ENCODE data around the gene TPH2. TPM values are rescaled to one million over a fixed set of nuclear protein-coding genes. Genes with fewer than 3 reads are reported as not detected.

TPH2 gene
- total RNA-seq, 4 donors from 2014 or later: not detected

DNA sequence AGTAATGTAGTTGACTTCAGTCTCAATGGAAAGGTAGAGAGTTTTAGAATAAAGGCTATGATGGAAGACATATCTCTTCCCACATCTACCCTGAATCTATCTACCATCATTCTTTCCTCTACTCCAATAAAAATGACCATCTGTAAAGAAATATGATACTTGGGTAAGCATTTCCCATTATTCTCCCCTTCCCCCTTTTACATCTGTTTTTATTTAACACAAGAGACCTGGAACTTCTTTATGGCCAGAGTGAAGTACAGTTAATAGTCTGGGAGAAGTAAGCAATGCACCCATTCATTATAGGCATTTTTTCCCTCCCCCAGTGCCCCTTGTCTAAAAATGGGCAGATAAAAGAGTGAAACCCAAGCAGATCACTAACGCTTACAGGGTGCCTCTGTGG, 6.5 kb downstream of the TPH2 start:
- Histone ChIP-seq H3K4me3 (no peak overlapping the region), H3K27ac (no peak overlapping the region), H3K36me3 (no peaks in the 10 kb centered on the region), H3K4me1 (no peaks in the 10 kb centered on the region), H3K9me3 (no peaks in the 10 kb centered on the region), H3K27me3 (no peaks in the 10 kb centered on the region)
- no peak for DNase-seq
- TF ChIP-seq, protein P1, sequence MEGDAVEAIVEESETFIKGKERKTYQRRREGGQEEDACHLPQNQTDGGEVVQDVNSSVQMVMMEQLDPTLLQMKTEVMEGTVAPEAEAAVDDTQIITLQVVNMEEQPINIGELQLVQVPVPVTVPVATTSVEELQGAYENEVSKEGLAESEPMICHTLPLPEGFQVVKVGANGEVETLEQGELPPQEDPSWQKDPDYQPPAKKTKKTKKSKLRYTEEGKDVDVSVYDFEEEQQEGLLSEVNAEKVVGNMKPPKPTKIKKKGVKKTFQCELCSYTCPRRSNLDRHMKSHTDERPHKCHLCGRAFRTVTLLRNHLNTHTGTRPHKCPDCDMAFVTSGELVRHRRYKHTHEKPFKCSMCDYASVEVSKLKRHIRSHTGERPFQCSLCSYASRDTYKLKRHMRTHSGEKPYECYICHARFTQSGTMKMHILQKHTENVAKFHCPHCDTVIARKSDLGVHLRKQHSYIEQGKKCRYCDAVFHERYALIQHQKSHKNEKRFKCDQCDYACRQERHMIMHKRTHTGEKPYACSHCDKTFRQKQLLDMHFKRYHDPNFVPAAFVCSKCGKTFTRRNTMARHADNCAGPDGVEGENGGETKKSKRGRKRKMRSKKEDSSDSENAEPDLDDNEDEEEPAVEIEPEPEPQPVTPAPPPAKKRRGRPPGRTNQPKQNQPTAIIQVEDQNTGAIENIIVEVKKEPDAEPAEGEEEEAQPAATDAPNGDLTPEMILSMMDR (IDR thresholded peaks at IDR 0.05): no peak
- no peak for TF ChIP-seq POLR2A (IDR thresholded peaks at IDR 0.05)

DNA sequence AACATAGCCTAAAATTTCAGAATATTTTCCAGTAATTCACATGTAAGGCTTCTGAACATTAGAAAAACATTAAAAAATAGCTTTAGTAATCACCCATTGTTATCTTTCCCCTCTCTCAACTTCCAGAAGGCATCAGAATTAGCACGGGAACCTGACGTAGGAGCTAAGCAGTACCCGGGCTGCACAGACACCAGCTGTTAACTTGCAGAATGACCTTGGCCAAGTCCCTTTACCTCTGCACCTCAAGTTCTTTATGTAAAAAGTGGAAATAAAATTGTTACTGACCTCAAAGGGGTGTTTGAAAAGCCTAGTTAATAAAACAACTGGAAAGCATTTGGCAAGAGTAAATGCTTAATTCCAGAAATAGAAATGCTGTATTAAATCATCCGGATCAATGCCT, 7.2 kb downstream of the TPH2 start:
- Histone ChIP-seq H3K9me3 (no peaks in the 10 kb centered on the region), H3K27me3 (no peaks in the 10 kb centered on the region), H3K4me3 (no peak overlapping the region), H3K4me1 (no peaks in the 10 kb centered on the region), H3K27ac (no peak overlapping the region), H3K36me3 (no peaks in the 10 kb centered on the region)
- no peak for DNase-seq
- no peak for TF ChIP-seq POLR2A (IDR thresholded peaks at IDR 0.05)
- TF ChIP-seq, protein P1 (IDR thresholded peaks at IDR 0.05): no peak

DNA sequence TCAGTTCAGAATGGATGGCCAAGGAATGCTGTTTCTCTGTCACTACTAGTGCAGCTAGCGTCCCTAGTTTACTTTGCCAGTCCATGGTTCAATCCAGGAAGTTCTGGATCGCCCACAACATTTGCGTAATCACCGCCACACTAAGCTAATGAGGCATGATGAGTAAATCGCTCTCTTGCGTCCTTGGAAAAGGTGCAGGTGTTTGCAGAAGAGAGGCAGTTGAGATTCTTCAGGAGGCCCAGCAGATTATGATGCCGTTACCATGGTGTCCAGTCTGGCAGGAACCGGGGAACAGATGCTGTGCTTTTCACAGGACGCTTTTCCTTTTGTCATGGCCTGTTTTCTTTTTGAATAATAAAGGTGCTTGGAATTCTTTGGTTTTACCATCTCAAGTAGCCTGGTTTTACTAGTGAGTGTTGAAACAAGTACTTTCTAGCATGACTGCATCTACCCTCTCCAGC, 9.0 kb downstream of the TPH2 start:
- Histone ChIP-seq H3K27ac (no peak overlapping the region), H3K27me3 (no peaks in the 10 kb centered on the region), H3K9me3 (no peaks in the 10 kb centered on the region), H3K4me1 (no peaks in the 10 kb centered on the region), H3K4me3 (no peak overlapping the region), H3K36me3 (no peaks in the 10 kb centered on the region)
- no peak for DNase-seq
- TF ChIP-seq, protein P1 (IDR thresholded peaks at IDR 0.05): no peak
- no peak for TF ChIP-seq POLR2A (IDR thresholded peaks at IDR 0.05)

DNA sequence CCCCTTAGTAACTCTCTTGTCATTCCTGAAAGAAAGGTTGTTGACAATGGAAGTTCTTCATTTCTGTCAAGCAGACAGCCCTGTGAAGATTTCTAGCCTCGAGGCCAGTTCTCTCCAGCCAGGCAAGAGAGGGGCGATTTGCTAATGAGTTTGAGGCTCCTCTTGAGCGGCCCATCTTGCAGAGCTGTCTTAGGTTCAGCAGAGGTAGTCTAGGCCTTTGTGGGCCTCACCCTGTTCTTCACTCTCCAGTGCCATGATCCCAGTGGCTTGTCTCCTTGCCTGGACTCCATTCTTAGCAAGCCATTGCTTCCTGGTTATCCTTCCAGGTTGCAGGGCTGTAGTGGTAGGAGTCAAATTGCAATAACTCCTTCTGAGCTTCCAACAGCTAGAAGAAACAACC, 9.7 kb downstream of the TPH2 start:
- TF ChIP-seq, protein P1 (IDR thresholded peaks at IDR 0.05): no peak
- TF ChIP-seq POLR2A (IDR thresholded peaks at IDR 0.05): no peak
- no peaks in the 10 kb centered on the region for H3K36me3 ChIP-seq
- H3K9me3 ChIP-seq: no peaks in the 10 kb centered on the region
- H3K27ac ChIP-seq: no peak overlapping the region
- no peak overlapping the region for H3K4me3 ChIP-seq
- no peaks in the 10 kb centered on the region for H3K4me1 ChIP-seq
- no peak for DNase-seq
- no peaks in the 10 kb centered on the region for H3K27me3 ChIP-seq

DNA sequence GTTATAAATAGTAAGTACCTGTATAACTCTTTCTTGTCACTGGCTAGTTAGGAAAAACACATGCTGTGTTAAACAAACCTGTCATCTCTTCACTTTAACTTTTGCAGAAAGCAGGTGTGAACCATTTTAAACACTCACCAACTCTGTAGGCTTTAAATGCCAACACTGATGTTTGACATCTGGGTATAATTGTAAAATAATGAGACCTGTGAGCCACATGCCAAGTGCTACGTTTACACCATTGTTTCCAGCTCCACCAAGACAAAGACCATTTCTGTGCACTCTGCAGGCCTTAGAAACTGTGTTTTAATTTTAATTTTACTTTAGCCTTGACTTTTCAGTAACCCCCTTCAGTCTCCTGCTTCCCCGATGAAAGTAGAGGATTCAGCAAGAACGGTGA, 11.0 kb downstream of the TPH2 start:
- DNase-seq: no peak
- Histone ChIP-seq H3K27ac (no peak overlapping the region), H3K9me3 (no peaks in the 10 kb centered on the region), H3K27me3 (no peaks in the 10 kb centered on the region), H3K36me3 (no peaks in the 10 kb centered on the region), H3K4me1 (no peaks in the 10 kb centered on the region), H3K4me3 (no peak overlapping the region)
- no peak for TF ChIP-seq POLR2A (IDR thresholded peaks at IDR 0.05)
- TF ChIP-seq, protein P1 (IDR thresholded peaks at IDR 0.05): no peak

DNA sequence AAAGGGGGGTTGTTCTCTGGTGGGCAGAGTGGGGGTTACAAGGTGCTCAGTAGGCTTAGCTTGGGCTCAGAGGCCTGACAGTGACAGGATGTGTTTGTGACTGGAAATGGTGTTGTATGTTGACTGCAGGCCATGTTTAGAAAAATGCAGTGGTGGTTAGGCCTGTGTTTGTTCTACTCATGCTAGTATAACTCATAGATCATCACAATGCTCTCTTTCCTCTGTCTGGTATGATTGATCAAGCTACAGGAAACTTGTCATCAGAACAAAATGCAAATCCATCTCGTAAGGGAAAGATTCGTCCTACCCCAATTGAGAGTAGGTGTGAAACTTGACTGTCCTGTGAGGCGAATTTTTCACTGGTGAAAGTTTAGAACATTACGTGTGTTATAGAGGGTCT, 11.8 kb downstream of the TPH2 start:
- no peak for DNase-seq
- H3K36me3 ChIP-seq: no peaks in the 10 kb centered on the region
- H3K9me3 ChIP-seq: no peaks in the 10 kb centered on the region
- H3K4me3 ChIP-seq: no peak overlapping the region
- no peaks in the 10 kb centered on the region for H3K4me1 ChIP-seq
- H3K27ac ChIP-seq: no peak overlapping the region
- no peaks in the 10 kb centered on the region for H3K27me3 ChIP-seq
- TF ChIP-seq, protein P1 (IDR thresholded peaks at IDR 0.05): no peak
- TF ChIP-seq POLR2A (IDR thresholded peaks at IDR 0.05): no peak

Measured in Peyer's patch (tissue), 4 donors.